ENCODE data around the gene AUTS2. TPM values are rescaled to one million over a fixed set of nuclear protein-coding genes. Genes with fewer than 3 reads are reported as not detected.

Gene AUTS2
- total RNA-seq, 1 experiment from 2014 or later, result not detected

DNA sequence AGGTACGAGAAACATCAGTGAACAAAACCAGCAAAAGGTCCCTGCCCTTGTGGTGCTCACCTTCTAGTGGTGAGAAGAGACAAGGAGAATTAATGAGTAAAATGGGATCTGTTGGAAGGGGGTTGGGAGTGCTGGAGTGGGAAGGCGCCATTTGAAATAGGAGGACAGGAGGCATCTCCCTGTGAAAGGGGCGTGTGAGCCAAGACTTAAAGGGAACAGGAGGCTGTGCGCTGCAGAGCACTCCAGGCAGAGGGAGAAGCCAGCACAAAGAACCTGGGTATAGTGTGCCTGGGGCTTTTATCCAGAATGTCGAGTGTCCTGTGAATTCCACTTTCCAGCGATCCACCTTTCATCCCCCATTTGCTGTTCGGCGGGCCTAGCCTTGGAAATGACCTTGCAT is 1035.8 kb downstream of the AUTS2 start:
- no peak overlapping the region for H3K4me3 Mint-ChIP-seq (ENCODE audit: low read depth, unreplicated experiment)
- intact Hi-C loops (cut with micrococcal nuclease; ENCODE audit: unreplicated experiment), result no loop called here
- CTCF ChIA-PET, result no interaction called here
- H3K27ac Mint-ChIP-seq (ENCODE audit: unreplicated experiment), result no peak overlapping the region
- peaks cover 7% of the 10 kb centered on the region for H3K9me3 Mint-ChIP-seq (ENCODE audit: low read depth, unreplicated experiment)
- TF ChIP-seq, protein P1, sequence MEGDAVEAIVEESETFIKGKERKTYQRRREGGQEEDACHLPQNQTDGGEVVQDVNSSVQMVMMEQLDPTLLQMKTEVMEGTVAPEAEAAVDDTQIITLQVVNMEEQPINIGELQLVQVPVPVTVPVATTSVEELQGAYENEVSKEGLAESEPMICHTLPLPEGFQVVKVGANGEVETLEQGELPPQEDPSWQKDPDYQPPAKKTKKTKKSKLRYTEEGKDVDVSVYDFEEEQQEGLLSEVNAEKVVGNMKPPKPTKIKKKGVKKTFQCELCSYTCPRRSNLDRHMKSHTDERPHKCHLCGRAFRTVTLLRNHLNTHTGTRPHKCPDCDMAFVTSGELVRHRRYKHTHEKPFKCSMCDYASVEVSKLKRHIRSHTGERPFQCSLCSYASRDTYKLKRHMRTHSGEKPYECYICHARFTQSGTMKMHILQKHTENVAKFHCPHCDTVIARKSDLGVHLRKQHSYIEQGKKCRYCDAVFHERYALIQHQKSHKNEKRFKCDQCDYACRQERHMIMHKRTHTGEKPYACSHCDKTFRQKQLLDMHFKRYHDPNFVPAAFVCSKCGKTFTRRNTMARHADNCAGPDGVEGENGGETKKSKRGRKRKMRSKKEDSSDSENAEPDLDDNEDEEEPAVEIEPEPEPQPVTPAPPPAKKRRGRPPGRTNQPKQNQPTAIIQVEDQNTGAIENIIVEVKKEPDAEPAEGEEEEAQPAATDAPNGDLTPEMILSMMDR (IDR thresholded peaks at IDR 0.05; ENCODE audit: unreplicated experiment), result no peak
- DNase-seq, result no peak
- H3K4me1 Mint-ChIP-seq (ENCODE audit: low read depth, unreplicated experiment), result no peaks in the 10 kb centered on the region
- H3K27me3 Mint-ChIP-seq (ENCODE audit: unreplicated experiment), result no peaks in the 10 kb centered on the region
- no peaks in the 10 kb centered on the region for H3K36me3 Mint-ChIP-seq (ENCODE audit: insufficient read depth, unreplicated experiment)
- no TSS peak for BruUV-seq (replicated peaks)

DNA sequence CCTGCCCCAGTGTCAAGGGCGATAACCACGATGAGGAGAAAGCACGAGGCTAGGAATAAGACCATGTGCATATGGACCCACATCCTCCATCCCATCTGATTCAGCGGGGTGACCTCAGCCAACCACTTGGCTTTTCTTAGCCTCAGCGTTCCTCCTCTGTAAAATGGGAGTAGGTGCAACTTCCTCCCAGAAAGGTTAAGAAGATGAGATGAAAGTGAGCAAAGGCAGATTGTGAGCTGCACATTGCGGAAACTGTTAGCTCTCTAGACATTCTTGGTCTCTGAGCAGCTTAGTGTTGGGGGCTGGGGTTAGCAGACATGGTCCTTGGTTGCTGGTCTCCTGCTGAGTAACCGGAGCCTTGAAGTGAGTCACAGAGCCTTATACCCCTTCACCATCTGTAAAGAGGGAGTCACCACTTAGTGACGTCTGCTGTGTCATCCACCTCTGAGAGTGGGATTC is 1036.4 kb downstream of the AUTS2 start:
- no peak overlapping the region for H3K27ac Mint-ChIP-seq (ENCODE audit: unreplicated experiment)
- TF ChIP-seq, protein P1 (IDR thresholded peaks at IDR 0.05; ENCODE audit: unreplicated experiment), result no peak
- DNase-seq, result no peak
- H3K4me1 Mint-ChIP-seq (ENCODE audit: low read depth, unreplicated experiment), result no peaks in the 10 kb centered on the region
- no peaks in the 10 kb centered on the region for H3K27me3 Mint-ChIP-seq (ENCODE audit: unreplicated experiment)
- intact Hi-C loops (cut with micrococcal nuclease; ENCODE audit: unreplicated experiment), result no loop called here
- H3K36me3 Mint-ChIP-seq (ENCODE audit: insufficient read depth, unreplicated experiment), result no peaks in the 10 kb centered on the region
- CTCF ChIA-PET, result no interaction called here
- peaks cover 7% of the 10 kb centered on the region for H3K9me3 Mint-ChIP-seq (ENCODE audit: low read depth, unreplicated experiment)
- BruUV-seq (replicated peaks), result no TSS peak
- no peak overlapping the region for H3K4me3 Mint-ChIP-seq (ENCODE audit: low read depth, unreplicated experiment)

DNA sequence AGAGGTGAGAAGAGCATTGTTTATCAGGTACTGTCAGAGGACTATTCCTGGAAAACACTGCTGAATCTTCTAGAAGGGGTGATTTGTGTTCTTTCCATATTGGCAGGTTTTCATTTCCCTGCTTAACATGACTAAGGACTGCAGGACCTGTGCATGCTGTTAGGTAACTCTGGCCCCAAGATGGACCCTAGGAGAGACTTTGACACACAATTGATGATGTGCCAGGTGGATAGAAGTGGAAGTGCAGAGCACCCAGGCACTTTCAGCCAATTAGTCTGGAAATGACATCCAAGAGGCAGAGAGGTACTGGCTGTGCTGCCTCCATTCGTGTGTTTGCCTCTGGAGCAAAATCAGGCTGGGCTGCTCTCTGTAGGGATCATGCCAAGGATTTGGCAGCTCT is 1037.4 kb downstream of the AUTS2 start:
- BruUV-seq (replicated peaks), result no TSS peak
- intact Hi-C loops (cut with micrococcal nuclease; ENCODE audit: unreplicated experiment), result no loop called here
- TF ChIP-seq, protein P1 (IDR thresholded peaks at IDR 0.05; ENCODE audit: unreplicated experiment), result no peak
- DNase-seq, result no peak
- Mint-ChIP-seq H3K9me3 (ENCODE audit: low read depth, unreplicated experiment) (peaks cover 10% of the 10 kb centered on the region), H3K27me3 (ENCODE audit: unreplicated experiment) (no peaks in the 10 kb centered on the region), H3K4me1 (ENCODE audit: low read depth, unreplicated experiment) (no peaks in the 10 kb centered on the region), H3K4me3 (ENCODE audit: low read depth, unreplicated experiment) (no peak overlapping the region), H3K27ac (ENCODE audit: unreplicated experiment) (no peak overlapping the region), H3K36me3 (ENCODE audit: insufficient read depth, unreplicated experiment) (no peaks in the 10 kb centered on the region)
- CTCF ChIA-PET, result no interaction called here

DNA sequence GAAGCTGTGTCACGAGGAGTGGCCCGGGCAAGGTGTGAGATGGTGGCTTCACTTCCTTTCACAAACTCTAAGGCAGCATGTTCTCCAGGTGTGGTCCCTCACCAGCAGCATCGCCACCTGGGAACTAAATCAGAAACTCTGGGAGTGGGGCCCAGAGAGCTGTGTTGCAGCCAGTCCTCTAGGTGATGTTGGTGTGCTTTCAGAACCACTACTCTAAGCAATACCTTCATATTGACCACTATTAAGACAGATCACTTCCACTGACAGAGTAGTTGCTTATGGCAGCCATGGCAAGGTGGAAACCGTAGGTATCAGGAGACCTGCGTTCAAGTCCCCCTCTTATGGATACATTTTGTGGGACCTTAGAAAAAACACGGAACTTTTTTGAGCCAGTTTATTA is 1037.9 kb downstream of the AUTS2 start:
- no peak for DNase-seq
- intact Hi-C loops (cut with micrococcal nuclease; ENCODE audit: unreplicated experiment), result no loop called here
- Mint-ChIP-seq H3K4me3 (ENCODE audit: low read depth, unreplicated experiment) (no peak overlapping the region), H3K27ac (ENCODE audit: unreplicated experiment) (no peak overlapping the region), H3K9me3 (ENCODE audit: low read depth, unreplicated experiment) (peaks cover 13% of the 10 kb centered on the region), H3K4me1 (ENCODE audit: low read depth, unreplicated experiment) (no peaks in the 10 kb centered on the region), H3K36me3 (ENCODE audit: insufficient read depth, unreplicated experiment) (no peaks in the 10 kb centered on the region), H3K27me3 (ENCODE audit: unreplicated experiment) (no peaks in the 10 kb centered on the region)
- no TSS peak for BruUV-seq (replicated peaks)
- CTCF ChIA-PET, result no interaction called here
- TF ChIP-seq, protein P1 (IDR thresholded peaks at IDR 0.05; ENCODE audit: unreplicated experiment), result no peak
